Muscle of arm (tissue), 12 donors: ENCODE results near the gene RUFY3. TPM values are rescaled to one million over a fixed set of nuclear protein-coding genes. Genes with fewer than 3 reads are reported as not detected.
A peak's percentile ranks its signal among the peaks of the same experiment; 100 is the strongest.
"Not testable (repeated sequence)": the region's sequence is repeated elsewhere in the genome, so short reads cannot be mapped to it uniquely, and the experiment has no call there.

ENCODE experiments used
- DNase-seq: peaks from one replicate; pipeline ENCODE4 v3.0.0-alpha.2; 2013
- polyA plus RNA-seq, 12 donors: library from polyadenylated mRNA; unstranded; fragments of 120-200 nt; gene quantifications; one replicate each; pipeline ENCODE4 v1.2.1, GENCODE V29; 2013; ENCODE audit not compliant: insufficient read length in 12 of 12

Gene RUFY3
- polyA plus RNA-seq, 12 donors, result 50.2 to 154 (median 93.2) TPM; not detected in 1

DNA sequence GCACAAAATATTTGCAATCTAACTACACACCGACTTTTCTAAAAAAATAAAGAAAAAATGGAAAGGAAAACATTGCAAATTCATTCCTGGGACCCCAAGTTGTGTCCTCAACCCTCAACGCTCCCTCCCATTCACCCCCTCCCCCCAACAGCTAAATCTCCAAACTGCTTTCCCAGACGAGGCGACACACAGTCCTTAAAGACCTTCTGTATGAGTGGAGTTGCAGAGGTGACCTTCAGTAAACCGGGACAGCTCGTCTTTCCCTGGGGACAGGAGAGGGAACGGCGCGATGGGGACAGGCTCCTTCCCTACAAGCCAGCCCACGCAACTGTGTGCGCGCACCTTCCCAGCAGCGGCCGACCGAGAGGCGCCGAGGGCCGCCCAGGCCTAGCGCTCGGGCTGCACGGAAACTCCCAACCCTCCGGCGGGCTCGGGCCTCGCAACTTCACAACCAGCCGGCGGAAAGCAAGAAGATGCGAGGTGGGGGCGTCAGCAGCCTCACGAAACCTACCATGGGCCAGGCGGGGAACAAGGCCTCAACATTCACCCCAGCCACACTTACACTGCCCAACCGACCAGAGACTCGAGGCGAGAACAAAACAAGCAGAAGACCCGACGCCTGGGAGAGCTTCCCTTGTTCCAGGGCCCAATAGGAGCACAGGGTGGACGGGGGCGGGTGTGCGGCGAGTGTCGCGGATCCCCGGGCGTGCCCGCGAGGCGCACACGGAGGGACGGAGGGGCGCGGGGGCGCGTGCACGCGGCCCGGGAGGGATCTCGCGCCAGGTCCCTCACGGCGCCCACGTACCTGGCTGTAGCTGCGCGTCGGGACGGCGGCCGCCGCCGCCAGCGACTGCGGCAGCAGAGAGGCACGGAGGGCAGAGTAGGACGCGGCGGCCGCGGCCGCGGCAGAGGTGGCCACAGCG is 117.2 kb downstream of the RUFY3 start:
- peak; percentile 69 for DNase-seq

DNA sequence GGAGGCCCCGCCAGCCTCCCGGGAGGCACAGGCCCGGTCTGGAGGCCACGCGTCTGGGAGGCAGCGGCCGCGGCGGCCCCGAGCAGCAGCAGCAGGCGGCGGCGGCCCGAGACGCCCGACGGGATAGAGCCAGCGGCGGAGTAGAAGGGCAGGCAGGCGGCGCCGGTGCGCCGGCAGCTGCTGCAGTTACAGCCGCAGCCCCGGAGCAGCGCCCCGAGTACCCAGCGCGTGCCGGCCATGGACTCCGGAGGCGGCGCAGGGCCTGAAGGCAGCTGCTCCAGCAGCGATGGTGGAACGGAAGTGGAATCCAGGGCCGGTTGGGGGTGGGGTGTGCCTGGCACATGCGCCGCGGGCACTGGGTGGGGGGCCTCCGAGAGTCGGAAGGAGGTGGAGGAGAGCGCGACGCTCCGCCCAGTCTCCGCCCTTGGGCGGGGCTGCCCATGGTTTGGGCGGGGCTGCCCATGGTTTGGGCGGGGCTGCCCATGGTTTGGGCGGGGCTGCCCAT is 117.9 kb downstream of the RUFY3 start, which contains the start of gene GRSF1:
GRSF1 (minus strand) TSS at position 302 of the 505 bp plus-strand sequence; CDS start at position 239, 63 bp downstream.
- peak; percentile 91 for DNase-seq

DNA sequence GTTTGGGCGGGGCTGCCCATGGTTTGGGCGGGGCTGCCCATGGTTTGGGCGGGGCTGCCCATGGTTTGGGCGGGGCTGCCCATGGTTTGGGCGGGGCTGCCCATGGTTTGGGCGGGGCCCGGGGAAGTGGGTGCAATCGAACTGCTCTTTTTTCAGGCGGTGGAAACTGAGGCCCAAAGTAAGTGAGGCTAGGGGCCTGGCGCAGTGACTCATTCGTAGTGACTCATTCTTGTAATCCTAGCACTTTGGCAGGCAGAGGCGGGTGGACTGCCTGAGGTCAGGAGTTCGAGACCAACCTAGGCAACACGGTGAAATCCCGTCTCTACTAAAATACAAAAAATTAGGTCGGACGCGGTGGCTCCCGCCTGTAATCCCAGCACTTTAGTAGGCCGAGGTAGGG is 118.4 kb downstream of the RUFY3 start:
- peak; percentile 15 for DNase-seq

DNA sequence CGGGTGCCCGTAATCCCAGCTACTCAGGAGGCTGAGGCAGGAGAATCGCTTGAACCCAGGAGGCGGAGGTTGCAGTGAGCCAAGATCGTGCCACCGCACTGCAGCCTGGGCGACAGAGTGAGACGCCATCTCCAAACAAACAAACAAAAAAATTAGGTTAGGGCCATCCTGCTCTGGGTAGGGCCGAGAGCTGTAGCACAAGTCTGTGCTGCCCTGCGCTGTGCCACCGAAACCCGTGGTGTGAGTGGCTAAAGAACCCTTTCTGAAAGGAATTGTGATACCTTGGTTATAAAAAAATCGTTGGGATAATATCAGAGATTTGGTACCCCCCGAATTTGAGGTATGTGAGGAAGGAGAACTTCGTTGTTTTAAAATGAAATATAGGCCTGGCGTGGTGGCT is 118.9 kb downstream of the RUFY3 start:
- DNase-seq, result not testable (repeated sequence)

DNA sequence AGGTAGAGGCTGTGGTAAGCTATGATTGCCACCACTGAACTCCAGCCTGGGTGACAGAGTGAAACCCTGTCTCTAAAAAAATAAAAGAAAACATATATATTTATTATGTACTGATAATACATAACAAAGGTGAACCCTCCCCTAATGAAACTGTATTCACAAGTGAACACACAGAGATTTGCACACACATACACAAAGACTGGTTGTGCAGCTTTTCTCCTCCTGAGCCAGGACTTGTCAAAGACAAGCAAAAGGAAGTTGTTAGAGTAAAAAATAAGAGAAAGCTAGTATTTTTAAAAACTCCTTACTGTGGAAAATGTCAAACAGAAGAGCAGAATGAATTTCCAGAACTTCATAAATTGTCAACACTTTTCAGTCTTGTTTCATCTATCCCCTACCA is 119.4 kb downstream of the RUFY3 start:
- no peak for DNase-seq

DNA sequence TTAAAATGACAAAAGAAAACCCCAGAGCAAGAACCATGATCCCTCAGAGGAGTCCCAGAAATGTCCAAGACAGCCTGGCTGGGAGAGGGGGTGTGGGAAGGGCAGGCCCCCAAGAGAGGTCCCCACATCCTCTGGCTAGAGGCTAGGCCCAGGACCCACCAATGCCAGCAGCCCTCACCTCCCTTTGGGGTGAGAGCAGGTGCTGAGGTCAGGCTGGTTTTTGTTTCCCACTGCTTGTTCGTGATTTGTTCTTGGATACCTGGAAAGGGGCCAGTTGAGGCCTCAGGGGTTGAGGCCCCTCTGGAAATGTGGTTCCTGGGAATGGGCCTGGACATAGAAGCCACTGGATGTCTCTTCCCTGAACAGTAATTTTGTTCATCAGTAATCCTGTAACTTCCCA is 120.2 kb downstream of the RUFY3 start:
- DNase-seq, result no peak

DNA sequence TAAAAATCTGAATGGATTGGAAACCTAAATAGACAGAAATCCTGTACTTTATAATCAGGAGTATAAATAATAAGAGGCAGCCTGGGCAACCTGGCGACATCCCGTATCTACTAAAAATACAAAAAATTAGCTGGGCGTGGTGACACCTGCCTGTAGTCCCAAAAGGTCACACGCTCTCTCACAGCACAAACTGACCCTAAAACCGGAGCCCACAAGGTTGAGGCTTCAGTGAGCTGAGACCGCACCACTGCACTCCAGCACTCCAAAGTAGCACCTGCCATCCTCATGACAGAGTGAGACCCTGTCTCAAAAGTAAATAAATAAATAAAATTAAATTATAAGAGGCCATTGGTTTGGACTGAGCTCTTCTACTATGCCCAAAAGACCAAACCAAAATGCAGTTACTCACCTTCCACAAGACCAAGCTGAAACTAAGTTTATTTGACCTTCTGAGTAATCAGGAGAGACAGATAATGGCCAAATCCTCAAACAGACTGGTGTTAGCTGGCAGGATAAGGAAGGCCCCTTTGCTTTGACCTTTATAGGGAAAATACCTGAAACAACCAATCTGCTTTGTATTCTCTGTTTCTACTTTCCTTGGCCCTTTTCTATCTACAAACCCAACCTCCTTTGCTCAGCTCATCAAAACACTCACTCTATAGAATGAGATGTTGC is 121.1 kb downstream of the RUFY3 start:
- no peak for DNase-seq

DNA sequence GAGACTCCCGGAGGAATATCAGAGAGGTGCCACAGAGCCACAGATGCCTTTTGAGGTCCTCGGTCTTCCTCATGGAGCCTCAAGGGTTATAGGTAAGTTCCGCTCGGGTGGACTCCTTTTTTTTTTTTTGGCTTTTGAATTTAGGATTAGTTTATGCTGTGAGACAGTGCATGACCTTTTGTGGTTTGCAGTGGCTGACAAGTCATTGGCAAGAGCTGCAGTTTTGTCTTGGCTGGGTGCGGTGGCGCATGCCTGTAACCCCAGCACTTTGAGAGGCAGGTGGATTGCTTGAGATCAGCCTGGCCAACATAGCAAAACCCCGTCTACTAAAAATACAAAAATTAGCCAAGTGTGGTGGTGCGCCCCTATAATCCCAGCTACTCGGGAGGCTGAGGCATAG is 122.4 kb downstream of the RUFY3 start:
- DNase-seq, result no peak

DNA sequence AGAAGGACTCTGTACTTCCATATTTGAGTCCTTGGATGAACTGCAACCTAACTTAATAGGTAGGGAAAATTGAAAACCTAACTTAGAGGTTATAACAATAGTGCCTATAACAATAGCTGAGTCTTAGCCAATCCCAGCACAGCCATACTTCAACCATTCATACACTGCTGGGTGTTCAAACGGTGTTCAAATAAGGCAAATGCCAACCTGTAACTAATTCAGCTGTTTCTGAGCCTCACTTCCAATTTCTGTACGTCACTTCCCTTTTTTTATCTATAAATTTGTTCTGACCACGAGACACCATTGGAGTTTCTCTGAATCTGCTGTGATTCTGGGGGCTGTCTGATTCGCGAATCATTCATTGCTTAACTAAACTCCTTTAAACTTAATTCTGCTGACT is 127.5 kb downstream of the RUFY3 start:
- no peak for DNase-seq

DNA sequence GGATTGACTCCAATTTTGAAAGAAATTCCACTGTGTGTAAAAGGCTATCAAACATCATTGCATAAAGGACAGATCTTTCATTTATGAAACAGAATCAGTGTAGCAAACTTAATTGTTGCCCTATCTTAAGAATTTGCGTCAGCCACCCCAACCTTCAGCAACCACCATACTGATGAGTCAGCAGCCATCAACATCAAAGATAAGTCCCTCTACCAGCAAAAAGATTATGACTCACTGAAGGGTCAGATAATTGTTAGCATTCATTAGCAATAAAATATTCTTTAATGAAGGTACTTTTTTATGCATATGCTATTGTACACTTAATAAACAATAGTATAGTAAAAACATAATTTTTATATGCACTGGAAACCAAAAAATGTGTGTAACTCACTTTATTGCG is 133.7 kb downstream of the RUFY3 start:
- no peak for DNase-seq

Other genes starting within 250 kb of the RUFY3 start
- under 1 TPM in 1 of 12 donors, not detected in 11; 0.21 TPM for gene MUC7, start 249.8 kb upstream of the RUFY3 start, polyA plus RNA-seq
- not detected for gene AMTN, start 203.4 kb upstream of the RUFY3 start, polyA plus RNA-seq
- under 1 TPM in 1 of 12 donors, not detected in 11; 0.08 TPM for gene AMBN, start 129.7 kb upstream of the RUFY3 start, polyA plus RNA-seq
- gene ENAM, start 93.2 kb upstream of the RUFY3 start, polyA plus RNA-seq, result 1 to 10 TPM in 11 of 12 donors, not detected in 1; 1.4 to 4.8 (median 3.7) TPM
- 1 to 10 TPM in 9 of 12 donors, under 1 TPM in 1, not detected in 2; 0.38 to 7.1 (median 1.4) TPM for gene JCHAIN, start 55.5 kb upstream of the RUFY3 start, polyA plus RNA-seq
- 10 to 100 TPM in 11 of 12 donors, not detected in 1; 19.0 to 29.4 (median 24.1) TPM for gene UTP3, start 33.4 kb upstream of the RUFY3 start, polyA plus RNA-seq
- gene GRSF1, start 117.9 kb downstream of the RUFY3 start, polyA plus RNA-seq, result 100 to 1,000 TPM in 10 of 12 donors, 10 to 100 TPM in 1, not detected in 1; 91.2 to 209 (median 165) TPM
- gene MOB1B, start 180.4 kb downstream of the RUFY3 start, polyA plus RNA-seq, result 10 to 100 TPM; 22.6 to 79.3 (median 35.6) TPM